ENCODE measurements around the gene ATP6V1G2. TPM values are rescaled to one million over a fixed set of nuclear protein-coding genes. Genes with fewer than 3 reads are reported as not detected.

The ATP6V1G2 gene
- total and polyA plus RNA-seq, 7 experiments from 2014 or later, result 0.38 to 7.5 (median 2.8) TPM

DNA sequence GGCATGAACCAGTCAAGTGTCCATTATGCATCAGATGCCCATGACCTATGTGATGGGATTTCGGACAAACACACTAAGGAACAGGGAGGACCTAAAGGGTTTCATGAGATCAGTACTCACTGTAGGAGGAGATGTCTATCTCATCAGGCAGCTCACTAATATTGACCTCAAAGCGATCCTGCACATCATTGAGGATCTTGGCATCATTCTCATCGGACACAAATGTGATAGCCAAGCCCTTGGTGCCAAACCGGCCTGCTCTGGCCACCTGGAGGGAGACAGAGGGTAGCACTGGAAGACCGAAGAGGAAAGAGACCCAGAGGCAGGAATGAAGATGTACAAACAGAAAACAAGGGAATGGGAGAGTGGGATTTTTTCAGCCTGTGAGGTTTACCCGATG is 15.7 kb downstream of the ATP6V1G2 start:
- Histone ChIP-seq H3K27ac (ENCODE audit: low read depth, low read length) (no peak overlapping the region), H3K9me3 (ENCODE audit: control insufficient read depth in 2 of 3, low read length in 3 of 3) (no peaks in the 10 kb centered on the region), H3K4me1 (ENCODE audit: control insufficient read depth in 2 of 2, insufficient read depth in 2 of 2, low read length in 2 of 2) (no peaks in the 10 kb centered on the region), H3K27me3 (ENCODE audit: control insufficient read depth in 2 of 2, insufficient read depth in 2 of 2, low read length in 2 of 2) (no peaks in the 10 kb centered on the region), H3K4me3 (ENCODE audit: low read length) (no peak overlapping the region), H3K36me3 (ENCODE audit: control insufficient read depth in 2 of 3, insufficient read depth in 3 of 3, low read length in 3 of 3) (peaks cover 40 to 61% (median 47%) of the 10 kb centered on the region in 3 experiments)
- peaks cover 12 to 32% (median 21%) of the 10 kb centered on the region in 7 donors for H3K4me1 Mint-ChIP-seq
- ChIA-PET POLR2A (no interaction called here), CTCF (no interaction called here)
- H3K36me3 Mint-ChIP-seq, result peaks cover 4 to 37% (median 22%) of the 10 kb centered on the region in 5 donors
- H3K27ac Mint-ChIP-seq, result no peak overlapping the region
- H3K9me3 Mint-ChIP-seq, result no peaks in the 10 kb centered on the region
- intact Hi-C loops (cut with micrococcal nuclease), result no loop called here
- H3K27me3 Mint-ChIP-seq, result no peaks in the 10 kb centered on the region
- DNase-seq (no peak), ATAC-seq (no peak)
- no peak overlapping the region for H3K4me3 Mint-ChIP-seq

DNA sequence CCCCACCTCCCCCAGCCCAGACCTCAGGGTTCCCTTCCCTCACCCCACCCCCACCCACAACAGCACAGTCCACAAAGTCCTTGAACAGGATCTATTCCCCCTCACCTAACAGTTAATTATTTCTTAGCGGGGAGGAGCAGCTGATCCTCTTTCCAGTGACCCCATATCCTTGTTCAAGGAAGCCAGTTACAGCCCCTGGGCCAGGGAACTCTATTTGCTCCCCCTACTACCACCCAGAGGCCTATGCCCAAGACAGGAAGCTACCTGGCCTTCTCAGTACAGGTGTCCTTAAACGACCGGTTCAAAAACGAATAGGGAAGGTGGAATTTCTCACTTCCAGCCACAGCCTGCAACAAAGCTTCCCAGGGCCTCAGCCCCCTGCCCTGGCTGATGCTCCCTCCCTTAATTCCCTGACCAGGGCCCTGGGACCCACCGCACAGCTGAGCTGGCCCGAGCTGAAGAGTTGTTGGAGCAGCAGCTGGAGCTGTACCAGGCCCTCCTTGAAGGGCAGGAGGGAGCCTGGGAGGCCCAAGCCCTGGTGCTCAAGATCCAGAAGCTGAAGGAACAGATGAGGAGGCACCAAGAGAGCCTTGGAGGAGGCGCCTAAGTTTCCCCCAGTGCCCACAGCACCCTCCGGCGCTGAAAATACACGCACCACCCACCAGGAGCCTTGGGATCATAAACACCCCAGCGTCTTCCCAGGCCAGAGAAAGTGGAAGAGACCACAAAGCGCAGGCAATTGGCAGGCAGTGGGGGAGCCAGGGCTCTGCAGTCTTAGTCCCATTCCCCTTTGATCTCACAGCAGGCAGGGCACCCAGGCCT is 16.9 kb downstream of the ATP6V1G2 start:
- POLR2A ChIA-PET, result interaction anchor here (0.5 to 2.0 kb wide), 3 partner anchors 10 to 77 kb away, joined by 3 to 9 read pairs (median 4); no protein-coding TSS in a partner anchor
- Mint-ChIP-seq H3K9me3 (no peaks in the 10 kb centered on the region), H3K36me3 (peaks cover 3 to 31% (median 13%) of the 10 kb centered on the region in 5 donors)

DNA sequence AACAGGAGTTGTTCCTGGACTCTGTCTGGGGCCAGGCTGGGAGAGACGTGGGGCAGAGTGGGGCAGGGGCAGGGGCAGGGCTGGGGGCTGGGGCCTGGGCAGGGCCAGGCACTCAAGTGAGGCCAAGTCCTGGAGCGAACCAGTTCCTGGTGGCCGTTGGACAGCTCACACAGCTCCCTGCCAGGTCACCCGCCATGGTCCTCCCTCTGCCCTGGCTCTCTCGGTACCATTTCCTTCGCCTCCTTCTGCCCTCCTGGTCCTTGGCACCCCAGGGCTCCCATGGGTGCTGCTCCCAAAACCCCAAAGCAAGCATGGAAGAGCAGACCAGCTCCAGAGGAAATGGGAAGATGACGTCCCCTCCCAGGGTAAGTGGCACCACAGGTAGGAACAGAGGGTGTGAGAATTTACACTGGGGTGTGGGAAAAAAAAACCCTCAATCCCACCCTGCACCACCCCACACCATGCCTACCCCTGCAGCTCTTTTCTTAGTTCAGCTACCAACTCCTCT is 17.5 kb downstream of the ATP6V1G2 start, which contains the start of gene MCCD1:
Gene MCCD1, plus strand, starts transcription at position 142 of the 508 bp plus-strand sequence. Its CDS starts 53 bp downstream, at position 195.
- peaks cover 26 to 43% (median 30%) of the 10 kb centered on the region in 3 experiments for H3K36me3 ChIP-seq (ENCODE audit: control insufficient read depth in 2 of 3, insufficient read depth in 3 of 3, low read length in 3 of 3)
- no peaks in the 10 kb centered on the region for H3K9me3 ChIP-seq (ENCODE audit: control insufficient read depth in 2 of 3, low read length in 3 of 3)
- intact Hi-C loops (cut with micrococcal nuclease), result no loop called here
- H3K4me1 ChIP-seq (ENCODE audit: control insufficient read depth in 2 of 2, insufficient read depth in 2 of 2, low read length in 2 of 2), result no peaks in the 10 kb centered on the region
- H3K27me3 ChIP-seq (ENCODE audit: control insufficient read depth in 2 of 2, insufficient read depth in 2 of 2, low read length in 2 of 2), result no peaks in the 10 kb centered on the region
- Mint-ChIP-seq H3K27ac (peak within 1 kb of the TSS in 4 of 9 donors; percentile 32 to 73 (median 57)), H3K36me3 (peaks cover 3 to 29% (median 13%) of the 10 kb centered on the region in 5 donors), H3K4me3 (no peak within 1 kb of the TSS), H3K27me3 (no peaks in the 10 kb centered on the region), H3K4me1 (peaks cover 8 to 25% (median 14%) of the 10 kb centered on the region in 7 donors), H3K9me3 (no peaks in the 10 kb centered on the region)
- DNase-seq (no peak), ATAC-seq (peak; percentile 10)
- no peak within 1 kb of the TSS for H3K27ac ChIP-seq (ENCODE audit: low read depth, low read length)
- no peak within 1 kb of the TSS for H3K4me3 ChIP-seq (ENCODE audit: low read length)
- CTCF ChIA-PET, result no interaction called here
- POLR2A ChIA-PET, result interaction anchor here (0.5 to 2.0 kb wide), 2 partner anchors 11 to 78 kb away, joined by 4 to 9 read pairs; no protein-coding TSS in a partner anchor

More for the DNA sequence above, 16.9 kb downstream of the ATP6V1G2 start:
- no peaks in the 10 kb centered on the region for H3K4me1 ChIP-seq (ENCODE audit: control insufficient read depth in 2 of 2, insufficient read depth in 2 of 2, low read length in 2 of 2)
- Mint-ChIP-seq H3K27ac (peak overlapping the region in 1 of 9 donors; percentile 32), H3K27me3 (no peaks in the 10 kb centered on the region), H3K4me1 (peaks cover 8 to 25% (median 14%) of the 10 kb centered on the region in 7 donors), H3K4me3 (no peak overlapping the region)
- DNase-seq (no peak), ATAC-seq (peak; percentile 22)
- H3K9me3 ChIP-seq (ENCODE audit: control insufficient read depth in 2 of 3, low read length in 3 of 3), result no peaks in the 10 kb centered on the region
- H3K27me3 ChIP-seq (ENCODE audit: control insufficient read depth in 2 of 2, insufficient read depth in 2 of 2, low read length in 2 of 2), result no peaks in the 10 kb centered on the region
- peaks cover 29 to 50% (median 36%) of the 10 kb centered on the region in 3 experiments for H3K36me3 ChIP-seq (ENCODE audit: control insufficient read depth in 2 of 3, insufficient read depth in 3 of 3, low read length in 3 of 3)
- H3K4me3 ChIP-seq (ENCODE audit: low read length), result no peak overlapping the region
- CTCF ChIA-PET, result no interaction called here
- intact Hi-C loops (cut with micrococcal nuclease), result no loop called here
- no peak overlapping the region for H3K27ac ChIP-seq (ENCODE audit: low read depth, low read length)

DNA sequence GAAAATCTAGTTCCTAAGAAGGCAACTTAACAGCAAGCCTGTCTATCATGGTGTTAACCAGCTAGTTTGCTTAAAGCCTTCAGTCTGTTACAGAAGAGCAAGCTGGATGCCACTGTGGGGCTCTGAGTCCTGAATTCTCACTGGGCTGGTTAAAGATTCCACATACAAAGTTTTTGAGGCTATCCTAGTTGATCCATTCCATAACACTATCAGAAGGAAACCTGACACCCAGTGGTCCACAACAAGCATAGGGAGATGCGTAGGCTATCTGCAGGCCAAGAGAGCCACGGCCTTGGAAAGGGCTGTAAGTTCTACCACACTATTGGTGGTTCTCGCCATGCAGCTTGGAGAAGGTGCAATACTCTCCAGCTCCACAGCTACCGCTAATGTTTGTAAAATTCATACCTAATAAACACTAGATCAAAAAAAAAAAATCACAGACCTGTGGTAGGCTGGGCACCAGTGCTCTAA is 18.1 kb downstream of the ATP6V1G2 start:
- CTCF ChIA-PET, result interaction anchor here (0.6 kb wide), 1 partner anchor 13 kb away, joined by 4 read pairs; no protein-coding TSS in a partner anchor
- Mint-ChIP-seq H3K36me3 (peaks cover 3 to 27% (median 11%) of the 10 kb centered on the region in 5 donors), H3K27ac (peak overlapping the region in 3 of 9 donors; percentile 42 to 73 (median 72)), H3K4me3 (no peak overlapping the region), H3K4me1 (peaks cover 8 to 23% (median 10%) of the 10 kb centered on the region in 7 donors), H3K9me3 (no peaks in the 10 kb centered on the region), H3K27me3 (no peaks in the 10 kb centered on the region)
- Histone ChIP-seq H3K36me3 (ENCODE audit: control insufficient read depth in 2 of 3, insufficient read depth in 3 of 3, low read length in 3 of 3) (peaks cover 23 to 38% (median 24%) of the 10 kb centered on the region in 3 experiments), H3K9me3 (ENCODE audit: control insufficient read depth in 2 of 3, low read length in 3 of 3) (no peaks in the 10 kb centered on the region), H3K4me3 (ENCODE audit: low read length) (no peak overlapping the region), H3K27me3 (ENCODE audit: control insufficient read depth in 2 of 2, insufficient read depth in 2 of 2, low read length in 2 of 2) (no peaks in the 10 kb centered on the region), H3K4me1 (ENCODE audit: control insufficient read depth in 2 of 2, insufficient read depth in 2 of 2, low read length in 2 of 2) (no peaks in the 10 kb centered on the region), H3K27ac (ENCODE audit: low read depth, low read length) (no peak overlapping the region)
- POLR2A ChIA-PET, result interaction anchor here (2.0 kb wide), 1 partner anchor 11 kb away, joined by 9 read pairs; no protein-coding TSS in a partner anchor
- intact Hi-C loops (cut with micrococcal nuclease), result no loop called here
- DNase-seq, result no peak
- ATAC-seq, result peak; percentile 22

DNA sequence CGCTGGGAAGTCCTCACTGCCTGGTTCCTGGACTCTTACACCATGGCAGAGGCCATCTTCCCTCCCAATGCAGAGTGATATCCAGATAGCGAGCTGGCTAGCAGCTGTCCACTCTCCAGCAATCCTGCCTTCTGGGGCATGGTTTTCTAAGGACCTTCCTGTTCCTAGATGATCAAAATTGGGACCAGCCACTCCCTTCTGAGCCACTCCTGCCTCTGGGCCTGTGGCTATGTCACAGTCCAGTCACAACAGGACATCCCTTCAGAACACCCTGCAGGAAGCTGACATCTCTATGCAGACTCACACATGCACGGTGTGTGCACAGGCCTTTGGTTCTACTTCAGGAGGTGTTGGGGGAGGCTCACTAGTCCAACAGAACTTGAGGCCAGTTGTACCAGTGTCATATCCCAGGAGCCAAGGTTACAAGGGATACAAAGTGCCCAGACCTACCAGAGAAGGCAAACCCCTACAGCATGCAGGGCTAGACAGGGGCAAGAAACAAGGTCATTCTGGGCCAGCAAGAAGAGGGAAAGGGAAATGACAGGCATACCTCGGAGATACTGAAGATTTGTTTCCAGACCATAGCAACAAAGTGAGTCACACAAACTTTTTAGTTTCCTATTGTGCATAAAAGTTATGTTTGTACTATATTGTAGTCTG is 20.3 kb downstream of the ATP6V1G2 start:
- Histone ChIP-seq H3K4me3 (ENCODE audit: low read length) (no peak overlapping the region), H3K27me3 (ENCODE audit: control insufficient read depth in 2 of 2, insufficient read depth in 2 of 2, low read length in 2 of 2) (no peaks in the 10 kb centered on the region), H3K9me3 (ENCODE audit: control insufficient read depth in 2 of 3, low read length in 3 of 3) (no peaks in the 10 kb centered on the region), H3K27ac (ENCODE audit: low read depth, low read length) (no peak overlapping the region), H3K36me3 (ENCODE audit: control insufficient read depth in 2 of 3, insufficient read depth in 3 of 3, low read length in 3 of 3) (peaks cover 12 to 16% (median 13%) of the 10 kb centered on the region in 3 experiments), H3K4me1 (ENCODE audit: control insufficient read depth in 2 of 2, insufficient read depth in 2 of 2, low read length in 2 of 2) (no peaks in the 10 kb centered on the region)
- ATAC-seq, result peak; percentile 18
- Mint-ChIP-seq H3K4me1 (peaks cover 0 to 10% (median 6%) of the 10 kb centered on the region in 7 donors), H3K36me3 (peaks cover 3 to 13% (median 6%) of the 10 kb centered on the region in 5 donors), H3K4me3 (no peak overlapping the region), H3K9me3 (no peaks in the 10 kb centered on the region), H3K27me3 (peaks cover 0 to 17% (median 0%) of the 10 kb centered on the region in 5 donors), H3K27ac (peak overlapping the region in 1 of 9 donors; percentile 74)
- POLR2A ChIA-PET, result no interaction called here
- intact Hi-C loops (cut with micrococcal nuclease), result no loop called here
- no peak for DNase-seq
- CTCF ChIA-PET, result interaction anchor here (0.9 kb wide), 1 partner anchor 128 kb away, joined by 3 read pairs; no protein-coding TSS in a partner anchor

DNA sequence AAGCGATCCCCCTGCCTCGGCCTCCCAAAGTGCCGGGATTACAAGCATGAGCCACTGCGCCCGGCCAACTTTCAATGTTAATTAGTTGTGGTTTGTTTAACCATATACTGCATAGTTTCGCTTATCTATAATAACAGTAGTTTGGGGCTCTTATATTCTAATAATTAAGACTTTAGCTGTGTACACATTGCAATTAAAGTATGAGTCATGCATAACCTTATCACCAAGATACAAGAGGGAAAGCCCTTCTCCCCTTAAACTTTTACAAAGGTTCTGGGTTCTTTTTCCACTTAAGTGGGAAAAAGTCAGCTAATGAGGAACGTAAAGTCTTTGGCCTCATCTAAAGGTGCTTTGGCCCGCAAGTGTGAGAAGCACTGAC is 20.9 kb downstream of the ATP6V1G2 start:
- Mint-ChIP-seq H3K4me1 (peaks cover 0 to 7% (median 3%) of the 10 kb centered on the region in 7 donors), H3K9me3 (no peaks in the 10 kb centered on the region), H3K4me3 (no peak overlapping the region), H3K27me3 (peaks cover 0 to 20% (median 0%) of the 10 kb centered on the region in 5 donors), H3K36me3 (peaks cover under 1 to 9% (median 4%) of the 10 kb centered on the region in 5 donors), H3K27ac (no peak overlapping the region)
- intact Hi-C loops (cut with micrococcal nuclease), result no loop called here
- peaks cover 7 to 11% (median 7%) of the 10 kb centered on the region in 3 experiments for H3K36me3 ChIP-seq (ENCODE audit: control insufficient read depth in 2 of 3, insufficient read depth in 3 of 3, low read length in 3 of 3)
- no peaks in the 10 kb centered on the region for H3K9me3 ChIP-seq (ENCODE audit: control insufficient read depth in 2 of 3, low read length in 3 of 3)
- no peaks in the 10 kb centered on the region for H3K4me1 ChIP-seq (ENCODE audit: control insufficient read depth in 2 of 2, insufficient read depth in 2 of 2, low read length in 2 of 2)
- DNase-seq, result no peak
- POLR2A ChIA-PET, result no interaction called here
- CTCF ChIA-PET, result no interaction called here
- H3K27me3 ChIP-seq (ENCODE audit: control insufficient read depth in 2 of 2, insufficient read depth in 2 of 2, low read length in 2 of 2), result no peaks in the 10 kb centered on the region
- no peak for ATAC-seq
- H3K27ac ChIP-seq (ENCODE audit: low read depth, low read length), result no peak overlapping the region
- no peak overlapping the region for H3K4me3 ChIP-seq (ENCODE audit: low read length)

All from naive thymus-derived CD4-positive, alpha-beta T cell (primary cell).